ENCODE results near the gene CDK15. TPM values are rescaled to one million over a fixed set of nuclear protein-coding genes. Genes with fewer than 3 reads are reported as not detected.

The CDK15 gene
- total RNA-seq, 2 donors from 2014 or later = 1.5 to 8.3 TPM

- peaks cover 21 to 42% of the 10 kb centered on the region in 2 donors for H3K4me1 ChIP-seq (ENCODE audit: control insufficient read depth in 1 of 2, low read depth in 2 of 2)
- H3K27ac ChIP-seq = peak overlapping the region; percentile 43 to 57
- ATAC-seq (ENCODE audit: insufficient number of reproducible peaks, low FRiP score, low read depth) = no peak
- no peaks in the 10 kb centered on the region for H3K27me3 ChIP-seq (replicated peaks; ENCODE audit: insufficient read depth)
- no peaks in the 10 kb centered on the region for H3K9me3 ChIP-seq
- H3K36me3 ChIP-seq = no peaks in the 10 kb centered on the region
- H3K4me3 ChIP-seq = peak overlapping the region; percentile 22
- DNase-seq (ENCODE audit: low spot score) = no peak
- TF ChIP-seq, protein P1, sequence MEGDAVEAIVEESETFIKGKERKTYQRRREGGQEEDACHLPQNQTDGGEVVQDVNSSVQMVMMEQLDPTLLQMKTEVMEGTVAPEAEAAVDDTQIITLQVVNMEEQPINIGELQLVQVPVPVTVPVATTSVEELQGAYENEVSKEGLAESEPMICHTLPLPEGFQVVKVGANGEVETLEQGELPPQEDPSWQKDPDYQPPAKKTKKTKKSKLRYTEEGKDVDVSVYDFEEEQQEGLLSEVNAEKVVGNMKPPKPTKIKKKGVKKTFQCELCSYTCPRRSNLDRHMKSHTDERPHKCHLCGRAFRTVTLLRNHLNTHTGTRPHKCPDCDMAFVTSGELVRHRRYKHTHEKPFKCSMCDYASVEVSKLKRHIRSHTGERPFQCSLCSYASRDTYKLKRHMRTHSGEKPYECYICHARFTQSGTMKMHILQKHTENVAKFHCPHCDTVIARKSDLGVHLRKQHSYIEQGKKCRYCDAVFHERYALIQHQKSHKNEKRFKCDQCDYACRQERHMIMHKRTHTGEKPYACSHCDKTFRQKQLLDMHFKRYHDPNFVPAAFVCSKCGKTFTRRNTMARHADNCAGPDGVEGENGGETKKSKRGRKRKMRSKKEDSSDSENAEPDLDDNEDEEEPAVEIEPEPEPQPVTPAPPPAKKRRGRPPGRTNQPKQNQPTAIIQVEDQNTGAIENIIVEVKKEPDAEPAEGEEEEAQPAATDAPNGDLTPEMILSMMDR (IDR thresholded peaks at IDR 0.05) = no peak
Observed at GRCh38 chr2:201880579-201880978, 74.2 kb downstream of the CDK15 start.

GRCh38 chr2:201880993-201881611, 74.8 kb downstream of the CDK15 start:
- H3K36me3 ChIP-seq = no peaks in the 10 kb centered on the region
- TF ChIP-seq, protein P1 (IDR thresholded peaks at IDR 0.05) = no peak
- no peaks in the 10 kb centered on the region for H3K27me3 ChIP-seq (replicated peaks; ENCODE audit: insufficient read depth)
- DNase-seq (ENCODE audit: low spot score) (no peak), ATAC-seq (ENCODE audit: insufficient number of reproducible peaks, low FRiP score, low read depth) (peak; percentile 61)
- peaks cover 21 to 42% of the 10 kb centered on the region in 2 donors for H3K4me1 ChIP-seq (ENCODE audit: control insufficient read depth in 1 of 2, low read depth in 2 of 2)
- H3K27ac ChIP-seq = peak overlapping the region; percentile 43 to 57
- H3K9me3 ChIP-seq = no peaks in the 10 kb centered on the region
- peak overlapping the region; percentile 22 for H3K4me3 ChIP-seq

DNA sequence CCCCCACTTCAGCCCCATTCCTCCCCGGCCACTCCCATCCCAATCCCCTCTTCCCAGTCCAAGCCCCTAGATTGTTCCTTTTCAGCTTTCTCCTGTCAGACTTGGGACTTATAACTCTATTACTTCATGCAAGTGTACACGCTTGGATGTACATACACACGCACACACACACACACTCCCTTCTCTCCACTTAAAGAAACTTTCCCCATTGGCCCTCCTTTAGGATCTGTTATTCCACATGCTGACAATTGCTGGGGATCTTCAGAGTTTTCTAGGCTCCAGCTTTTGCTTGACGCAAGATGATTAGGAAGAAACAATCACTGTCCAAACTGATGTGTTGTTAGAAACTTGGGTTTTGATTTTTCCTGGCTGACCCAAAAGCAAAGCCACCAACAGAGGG, 75.4 kb downstream of the CDK15 start:
- no peak for DNase-seq (ENCODE audit: low spot score)
- no peak for ATAC-seq (ENCODE audit: insufficient number of reproducible peaks, low FRiP score, low read depth)
- H3K4me3 ChIP-seq = no peak overlapping the region
- H3K4me1 ChIP-seq (ENCODE audit: control insufficient read depth in 1 of 2, low read depth in 2 of 2) = peaks cover 21 to 42% of the 10 kb centered on the region in 2 donors
- TF ChIP-seq, protein P1 (IDR thresholded peaks at IDR 0.05) = no peak
- H3K36me3 ChIP-seq = no peaks in the 10 kb centered on the region
- no peak overlapping the region for H3K27ac ChIP-seq
- H3K27me3 ChIP-seq (replicated peaks; ENCODE audit: insufficient read depth) = no peaks in the 10 kb centered on the region
- H3K9me3 ChIP-seq = no peaks in the 10 kb centered on the region

DNA sequence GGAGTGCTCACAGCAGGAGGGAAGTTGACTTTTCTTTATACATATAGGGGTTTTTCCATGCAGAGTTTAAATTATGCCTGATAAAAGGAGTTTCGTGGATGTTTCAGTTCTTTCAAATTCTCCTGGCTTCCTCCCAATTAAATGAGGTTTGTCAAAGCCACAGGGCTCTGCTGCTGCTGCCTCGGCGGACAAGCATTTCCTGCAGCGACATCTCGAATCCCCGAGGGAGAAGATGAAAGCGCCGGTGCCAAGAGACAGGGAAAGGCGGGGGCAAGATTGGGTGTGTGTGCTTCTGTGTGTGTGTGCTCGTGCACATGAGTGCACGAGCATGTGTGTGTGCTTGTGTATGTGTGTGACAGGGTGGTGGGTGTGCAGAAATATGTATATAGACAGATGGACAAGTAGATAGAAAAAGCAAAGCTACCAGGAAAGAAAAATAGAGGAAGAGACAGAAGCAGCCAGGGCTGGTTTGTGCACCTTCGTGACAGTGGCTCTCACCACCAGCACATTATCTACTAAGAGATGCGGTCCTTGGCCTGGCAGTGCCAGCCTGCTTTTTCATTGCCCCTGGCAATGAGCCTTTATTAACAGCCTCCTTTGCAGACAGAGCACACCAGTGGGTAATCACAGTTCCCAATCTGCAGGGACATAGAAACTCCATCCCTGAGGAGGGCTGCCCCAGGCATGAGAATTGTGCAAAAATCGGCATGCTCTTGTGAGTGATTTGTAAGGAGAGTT, 76.2 kb downstream of the CDK15 start:
- H3K4me1 ChIP-seq (ENCODE audit: control insufficient read depth in 1 of 2, low read depth in 2 of 2) = peaks cover 21 to 42% of the 10 kb centered on the region in 2 donors
- H3K27ac ChIP-seq = no peak overlapping the region
- H3K4me3 ChIP-seq = peak overlapping the region; percentile 37
- DNase-seq (ENCODE audit: low spot score) (no peak), ATAC-seq (ENCODE audit: insufficient number of reproducible peaks, low FRiP score, low read depth) (no peak)
- TF ChIP-seq, protein P1 (IDR thresholded peaks at IDR 0.05) = no peak
- H3K9me3 ChIP-seq = no peaks in the 10 kb centered on the region
- H3K36me3 ChIP-seq = no peaks in the 10 kb centered on the region
- H3K27me3 ChIP-seq (replicated peaks; ENCODE audit: insufficient read depth) = no peaks in the 10 kb centered on the region

- Histone ChIP-seq H3K27ac (no peak overlapping the region), H3K4me3 (no peak overlapping the region), H3K27me3 (replicated peaks; ENCODE audit: insufficient read depth) (no peaks in the 10 kb centered on the region), H3K4me1 (ENCODE audit: control insufficient read depth in 1 of 2, low read depth in 2 of 2) (peaks cover 21 to 42% of the 10 kb centered on the region in 2 donors), H3K36me3 (no peaks in the 10 kb centered on the region), H3K9me3 (no peaks in the 10 kb centered on the region)
- no peak for DNase-seq (ENCODE audit: low spot score)
- TF ChIP-seq, protein P1 (IDR thresholded peaks at IDR 0.05) = no peak
- ATAC-seq (ENCODE audit: insufficient number of reproducible peaks, low FRiP score, low read depth) = no peak
Observed at GRCh38 chr2:201883606-201884369, 77.5 kb downstream of the CDK15 start.

Data from thoracic aorta (tissue), 2 donors.